ENCODE measurements around the gene TMED1.

DNA sequence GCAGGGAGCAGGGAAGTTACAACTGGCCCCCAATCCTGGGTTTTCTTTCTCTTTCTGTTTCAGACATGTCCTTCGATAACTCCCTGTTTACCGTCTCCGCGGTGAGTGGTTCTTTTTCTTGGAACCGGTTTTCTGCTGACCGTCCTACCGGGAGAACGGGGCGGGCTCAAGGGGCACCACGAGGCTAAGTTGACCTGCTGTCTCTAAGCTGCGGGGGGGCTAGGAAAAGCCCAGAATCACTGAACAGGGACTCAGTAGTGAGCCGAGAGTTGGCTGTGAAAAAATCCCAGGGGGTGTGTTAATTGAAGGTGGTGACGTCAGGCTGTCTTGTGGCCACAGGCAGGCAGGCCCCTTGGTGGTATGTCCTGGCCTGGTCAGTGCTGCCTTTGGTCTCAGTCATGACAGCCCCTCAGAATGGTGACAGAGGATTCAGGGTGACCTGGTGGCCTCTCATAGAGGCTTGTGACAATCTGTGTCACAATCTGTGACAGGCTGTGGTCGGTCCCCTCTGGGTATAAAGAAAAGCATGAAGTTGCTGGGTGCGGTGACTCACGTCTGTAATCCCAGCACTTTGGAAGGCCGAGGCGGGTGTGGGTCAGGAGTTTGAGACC, 27.2 kb upstream of the TMED1 start:
- TF ChIP-seq, protein P1, sequence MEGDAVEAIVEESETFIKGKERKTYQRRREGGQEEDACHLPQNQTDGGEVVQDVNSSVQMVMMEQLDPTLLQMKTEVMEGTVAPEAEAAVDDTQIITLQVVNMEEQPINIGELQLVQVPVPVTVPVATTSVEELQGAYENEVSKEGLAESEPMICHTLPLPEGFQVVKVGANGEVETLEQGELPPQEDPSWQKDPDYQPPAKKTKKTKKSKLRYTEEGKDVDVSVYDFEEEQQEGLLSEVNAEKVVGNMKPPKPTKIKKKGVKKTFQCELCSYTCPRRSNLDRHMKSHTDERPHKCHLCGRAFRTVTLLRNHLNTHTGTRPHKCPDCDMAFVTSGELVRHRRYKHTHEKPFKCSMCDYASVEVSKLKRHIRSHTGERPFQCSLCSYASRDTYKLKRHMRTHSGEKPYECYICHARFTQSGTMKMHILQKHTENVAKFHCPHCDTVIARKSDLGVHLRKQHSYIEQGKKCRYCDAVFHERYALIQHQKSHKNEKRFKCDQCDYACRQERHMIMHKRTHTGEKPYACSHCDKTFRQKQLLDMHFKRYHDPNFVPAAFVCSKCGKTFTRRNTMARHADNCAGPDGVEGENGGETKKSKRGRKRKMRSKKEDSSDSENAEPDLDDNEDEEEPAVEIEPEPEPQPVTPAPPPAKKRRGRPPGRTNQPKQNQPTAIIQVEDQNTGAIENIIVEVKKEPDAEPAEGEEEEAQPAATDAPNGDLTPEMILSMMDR (IDR thresholded peaks at IDR 0.05; ENCODE audit: insufficient read depth, low read depth, low read length): no peak
- TF ChIP-seq EZH2 (IDR thresholded peaks at IDR 0.05; ENCODE audit: insufficient read depth, low read length): no peak

Measured in astrocyte (in vitro differentiated cells and primary cell).